Mononuclear cell (primary cell): ENCODE measurements around the gene MCM3AP. TPM values are rescaled to one million over a fixed set of nuclear protein-coding genes. Genes with fewer than 3 reads are reported as not detected.

ENCODE experiments used
- H3K27me3 ChIP-seq: 2 replicates; pipeline ENCODE4 v1.6.0; 2011; ENCODE audit warnings: low read length, control low read depth; ENCODE audit not compliant: insufficient read depth
- H3K4me1 ChIP-seq: 2 replicates; pipeline ENCODE4 v1.5.1; 2011; ENCODE audit warnings: mild to moderate bottlenecking, low read length, control low read depth; ENCODE audit not compliant: insufficient read depth
- H3K4me3 ChIP-seq: 2 replicates; pipeline ENCODE4 v1.5.1; 2011; ENCODE audit warnings: mild to moderate bottlenecking, low read length, moderate library complexity
- H3K9me3 ChIP-seq: 2 replicates; pipeline ENCODE4 v1.5.1; 2011; ENCODE audit warnings: low read depth, mild to moderate bottlenecking, control low read depth, low read length
- total RNA-seq: library from RNA; depleted of rRNA; stranded (reverse); fragments of >200 nt; gene quantifications from one replicate; pipeline ENCODE4 v1.2.3, GENCODE V29; 2012

MCM3AP gene
- total RNA-seq, 1 donor, result 38.8 TPM

DNA sequence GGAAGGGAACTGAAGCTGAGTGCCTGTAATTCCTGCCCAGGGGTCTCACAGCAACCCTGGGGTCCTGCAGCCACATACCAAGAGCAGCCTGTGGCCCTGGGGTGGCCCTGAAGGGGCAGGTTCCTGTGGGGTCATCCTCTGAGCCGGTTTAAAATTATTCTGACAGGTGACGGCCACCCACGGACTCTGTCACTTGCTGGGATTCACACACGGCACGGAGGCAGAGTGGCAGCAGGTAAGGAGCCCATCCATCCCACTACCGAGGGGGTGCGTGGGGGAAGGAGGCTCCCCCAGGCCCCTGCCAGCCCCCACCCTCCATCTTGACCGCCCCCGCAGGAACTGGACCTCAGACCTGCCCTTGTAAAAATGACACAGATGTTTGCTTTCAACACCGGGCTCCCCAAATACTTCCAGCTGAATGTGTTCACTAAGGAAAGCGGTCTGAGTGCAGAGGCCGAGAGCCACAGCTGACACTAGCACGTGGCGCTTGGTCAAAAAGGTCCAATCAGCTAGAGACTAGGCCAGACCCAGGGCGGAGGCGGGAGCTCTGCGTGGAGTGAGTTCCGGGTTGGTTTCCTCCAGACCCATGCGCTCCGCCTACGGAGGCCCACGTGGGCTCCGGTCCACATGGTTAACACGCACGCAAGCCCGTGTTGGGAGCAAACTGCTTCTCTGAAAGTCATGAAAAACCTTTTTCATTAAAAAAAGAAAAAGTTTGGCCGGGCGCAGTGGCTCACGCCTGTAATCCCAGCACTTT is 10.8 kb upstream of the MCM3AP start:
- Histone ChIP-seq H3K4me1 (peaks cover 14% of the 10 kb centered on the region), H3K27me3 (no peaks in the 10 kb centered on the region), H3K4me3 (no peak overlapping the region), H3K9me3 (no peaks in the 10 kb centered on the region)

DNA sequence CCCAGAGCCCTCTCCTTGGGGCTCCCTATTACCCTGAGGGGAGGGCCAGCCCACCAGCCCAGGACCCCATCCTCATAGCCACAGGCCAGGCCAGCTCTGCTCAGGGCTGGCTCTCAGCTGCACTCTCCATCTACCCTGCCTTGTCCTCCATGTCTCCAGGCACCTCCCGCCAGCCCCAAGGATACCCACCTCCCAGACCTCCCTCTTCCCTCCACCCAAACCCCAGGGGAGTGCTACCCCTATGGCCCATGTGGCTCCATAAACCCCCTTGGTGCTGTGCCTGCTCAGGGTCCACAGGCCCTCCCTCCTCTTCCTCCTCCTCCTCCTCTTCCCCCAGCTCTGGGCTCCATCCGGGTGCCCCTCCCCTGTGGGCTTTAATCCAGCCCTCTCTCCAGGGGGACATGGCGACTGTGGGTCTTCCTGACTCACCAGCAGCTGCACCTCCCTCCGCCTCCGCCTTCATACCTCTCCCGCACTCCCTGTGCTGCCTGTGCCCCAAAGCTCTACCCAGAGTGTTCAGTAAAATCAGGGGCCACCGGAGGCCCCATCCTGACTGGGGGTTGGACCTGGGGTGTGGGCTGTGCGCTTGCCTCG is 9.9 kb upstream of the MCM3AP start:
- Histone ChIP-seq H3K4me3 (no peak overlapping the region), H3K27me3 (no peaks in the 10 kb centered on the region), H3K9me3 (no peaks in the 10 kb centered on the region), H3K4me1 (peaks cover 14% of the 10 kb centered on the region)

DNA sequence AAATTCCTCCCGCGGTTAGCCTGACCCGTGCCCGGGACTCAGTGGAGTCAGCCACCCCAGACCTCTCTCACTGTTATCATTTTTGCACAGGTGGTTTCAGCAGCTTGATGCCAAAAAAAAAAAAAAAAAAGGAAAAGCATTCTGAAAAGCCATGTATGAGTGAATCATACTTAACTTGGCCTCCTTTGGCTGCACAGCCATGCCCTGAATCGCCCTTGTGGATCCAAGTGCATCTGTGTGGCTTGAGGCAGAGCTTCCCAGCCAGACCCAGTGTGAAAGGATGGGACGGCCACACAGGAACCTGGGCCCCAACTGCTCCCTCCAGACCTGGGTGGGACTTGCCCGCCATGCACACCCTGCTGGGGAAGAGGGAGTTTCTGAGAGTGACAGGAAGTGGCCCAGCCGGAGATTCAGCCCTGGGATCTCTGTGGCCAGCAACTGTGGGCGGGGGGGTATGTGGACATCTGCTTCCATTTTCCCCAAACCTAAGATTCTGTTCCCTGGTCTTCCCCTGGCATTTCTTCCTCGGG is 9.3 kb upstream of the MCM3AP start:
- Histone ChIP-seq H3K9me3 (no peaks in the 10 kb centered on the region), H3K4me1 (peaks cover 14% of the 10 kb centered on the region), H3K27me3 (no peaks in the 10 kb centered on the region), H3K4me3 (no peak overlapping the region)

DNA sequence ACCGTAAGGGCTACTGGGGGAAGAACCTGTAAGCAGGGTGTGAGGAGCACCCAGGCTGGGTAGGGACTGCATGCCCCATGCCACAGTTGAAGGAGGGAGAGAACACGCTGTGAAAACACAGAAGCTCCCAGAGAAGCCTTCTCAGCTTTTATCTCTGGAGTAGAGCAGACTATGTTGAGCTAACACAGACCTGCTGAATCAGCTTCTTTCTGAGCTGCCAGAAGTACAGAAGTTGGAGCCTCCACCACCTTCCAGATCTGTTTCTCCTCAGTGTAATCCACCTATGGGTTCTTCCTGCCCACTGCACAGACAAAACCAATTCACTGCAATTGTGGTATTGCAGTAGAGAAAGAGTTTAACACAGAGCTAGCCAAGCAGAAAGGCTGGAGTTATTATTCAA is 6.2 kb upstream of the MCM3AP start:
- H3K4me3 ChIP-seq, result no peak overlapping the region
- no peaks in the 10 kb centered on the region for H3K27me3 ChIP-seq
- peaks cover 27% of the 10 kb centered on the region for H3K4me1 ChIP-seq
- H3K9me3 ChIP-seq, result no peaks in the 10 kb centered on the region

DNA sequence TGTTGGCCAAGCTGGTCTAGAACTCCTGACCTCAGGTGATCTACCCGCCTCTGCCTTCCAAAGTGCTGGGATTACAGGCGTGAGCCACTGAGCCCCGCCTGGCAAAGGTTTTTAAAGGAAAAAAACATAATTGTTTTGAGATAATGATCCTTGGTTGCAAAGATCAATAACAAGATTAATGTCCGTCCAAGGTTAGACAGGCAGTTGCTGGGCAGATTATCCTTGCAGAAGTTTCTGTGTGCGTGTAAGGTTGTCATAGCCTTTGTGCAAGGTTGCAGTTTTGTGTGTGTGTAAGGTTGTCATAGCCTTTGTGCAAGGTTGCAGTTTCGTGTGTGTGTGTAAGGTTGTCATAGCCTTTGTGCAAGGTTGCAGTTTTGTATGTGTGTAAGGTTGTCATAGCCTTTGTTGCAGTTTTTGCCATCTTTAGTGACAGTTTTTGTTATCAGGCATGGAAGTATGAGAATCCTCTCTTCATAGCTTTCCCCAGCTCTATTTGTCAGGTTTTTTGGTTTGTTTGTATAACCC is 4.3 kb upstream of the MCM3AP start:
- no peaks in the 10 kb centered on the region for H3K27me3 ChIP-seq
- H3K4me1 ChIP-seq, result peaks cover 34% of the 10 kb centered on the region
- H3K9me3 ChIP-seq, result no peaks in the 10 kb centered on the region
- no peak overlapping the region for H3K4me3 ChIP-seq

DNA sequence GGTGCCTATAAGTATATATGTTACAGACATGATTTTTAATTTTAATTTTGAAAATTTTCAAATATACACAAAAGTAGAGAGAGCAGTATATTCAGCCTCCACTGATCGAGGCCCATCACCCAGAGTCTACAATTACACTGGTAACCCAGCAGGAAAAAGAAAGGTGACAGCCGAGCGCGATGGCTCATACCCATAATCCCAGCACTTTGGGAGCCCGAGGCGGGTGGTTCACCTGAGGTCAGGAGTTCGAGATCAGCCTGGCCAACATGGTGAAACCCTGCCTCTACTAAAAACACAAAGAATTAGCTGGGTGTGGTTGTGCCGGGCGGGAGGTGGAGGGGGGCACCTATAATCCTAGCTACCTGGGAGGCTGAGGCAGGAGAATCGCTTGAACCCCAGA is 2.1 kb upstream of the MCM3AP start:
- Histone ChIP-seq H3K9me3 (no peaks in the 10 kb centered on the region), H3K4me3 (no peak overlapping the region), H3K4me1 (peaks cover 55% of the 10 kb centered on the region), H3K27me3 (no peaks in the 10 kb centered on the region)

DNA sequence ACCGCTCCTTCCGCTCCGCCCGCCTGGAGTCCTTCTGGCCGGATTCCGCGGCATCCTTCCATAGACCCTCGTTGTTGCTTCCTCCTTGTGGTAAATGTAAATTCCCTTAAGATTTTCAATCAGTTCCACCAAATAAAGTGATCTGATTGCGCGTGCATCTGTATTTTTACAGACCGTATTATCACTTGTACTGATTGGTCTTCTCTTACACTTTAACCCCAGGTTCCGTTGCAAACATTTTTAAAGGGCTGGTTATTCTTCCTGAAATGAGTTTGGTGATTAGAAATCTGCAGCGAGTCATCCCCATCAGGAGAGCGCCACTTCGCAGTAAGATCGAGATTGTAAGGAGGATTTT is 1.2 kb upstream of the MCM3AP start:
- H3K4me1 ChIP-seq, result peaks cover 64% of the 10 kb centered on the region
- H3K4me3 ChIP-seq, result peak overlapping the region; percentile 82
- H3K9me3 ChIP-seq, result no peaks in the 10 kb centered on the region
- H3K27me3 ChIP-seq, result no peaks in the 10 kb centered on the region

DNA sequence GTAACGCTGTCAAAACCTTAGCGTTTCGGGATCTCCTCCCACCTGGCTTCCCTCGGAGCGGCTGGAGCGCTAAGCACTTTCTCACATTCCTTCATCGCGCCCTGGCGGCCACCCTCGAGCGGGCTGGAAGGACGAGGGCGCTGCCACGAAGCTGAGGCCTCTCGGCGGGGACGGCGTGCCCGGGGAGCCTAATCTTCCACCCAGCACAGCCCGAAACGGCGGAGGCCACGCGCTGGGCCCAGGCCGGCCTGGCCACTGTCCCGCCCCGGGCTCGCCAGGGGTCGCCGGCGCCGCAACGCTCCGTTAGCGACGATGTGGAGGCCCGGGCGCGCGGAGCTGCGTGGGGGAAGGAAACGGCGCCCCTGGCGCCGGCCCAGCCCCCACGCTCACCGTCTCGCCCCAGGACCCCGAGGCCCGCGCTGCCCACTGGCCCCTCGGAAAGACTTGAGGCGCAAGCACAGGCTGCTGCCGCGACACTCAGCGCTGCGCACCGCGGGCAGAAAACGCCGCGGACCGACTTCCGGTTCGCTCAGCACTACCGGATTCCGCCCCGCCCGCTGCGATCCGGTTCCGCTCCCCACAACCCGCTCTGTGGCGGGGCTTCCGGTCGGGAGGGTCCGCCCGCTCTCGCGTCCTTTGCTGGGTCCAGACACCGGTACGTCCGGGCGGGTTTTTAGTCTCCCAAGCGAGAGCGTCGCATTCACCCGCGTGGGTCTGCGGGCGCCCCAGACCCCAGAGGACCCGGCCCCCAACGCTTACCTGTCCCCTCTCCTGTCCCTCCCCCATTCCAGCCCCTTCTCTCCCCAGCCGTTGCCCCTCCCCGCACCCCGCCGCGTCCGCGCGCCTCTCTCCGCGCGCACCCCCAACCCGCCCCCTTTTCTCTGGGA is 593 bp upstream of the MCM3AP start, which contains the start of gene YBEY:
Gene YBEY, plus strand, starts transcription at position 582 of the 887 bp plus-strand sequence. CDS start 572 bp downstream, outside the sequence.
- H3K9me3 ChIP-seq, result no peaks in the 10 kb centered on the region
- H3K4me3 ChIP-seq, result peak within 1 kb of the TSS; percentile 82
- H3K4me1 ChIP-seq, result peaks cover 67% of the 10 kb centered on the region

DNA sequence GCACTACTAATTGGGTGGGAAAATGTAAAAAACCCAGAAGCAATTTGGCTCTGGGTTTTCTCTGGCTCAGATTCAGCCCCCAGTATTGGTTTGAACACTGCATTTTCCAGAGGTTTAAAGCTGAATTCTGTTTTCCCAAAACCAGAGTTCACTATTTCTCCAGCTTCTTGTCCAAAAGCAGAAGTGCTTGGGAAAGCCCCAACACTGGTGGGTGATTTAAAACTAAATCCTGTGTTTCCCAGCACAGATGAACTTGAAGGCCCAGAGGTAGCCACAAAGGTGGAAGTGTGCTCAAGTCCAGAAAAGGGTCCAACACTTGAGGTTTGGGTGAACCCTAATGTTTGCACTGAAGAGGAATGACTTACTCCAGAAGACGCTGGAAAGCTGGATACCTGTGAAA is 678 bp downstream of the MCM3AP start:
- Histone ChIP-seq H3K4me1 (peaks cover 67% of the 10 kb centered on the region), H3K9me3 (no peaks in the 10 kb centered on the region), H3K4me3 (no peak overlapping the region), H3K27me3 (no peaks in the 10 kb centered on the region)

More for the DNA sequence above, 593 bp upstream of the MCM3AP start, which contains the start of gene YBEY:
- H3K27me3 ChIP-seq, result no peaks in the 10 kb centered on the region

DNA sequence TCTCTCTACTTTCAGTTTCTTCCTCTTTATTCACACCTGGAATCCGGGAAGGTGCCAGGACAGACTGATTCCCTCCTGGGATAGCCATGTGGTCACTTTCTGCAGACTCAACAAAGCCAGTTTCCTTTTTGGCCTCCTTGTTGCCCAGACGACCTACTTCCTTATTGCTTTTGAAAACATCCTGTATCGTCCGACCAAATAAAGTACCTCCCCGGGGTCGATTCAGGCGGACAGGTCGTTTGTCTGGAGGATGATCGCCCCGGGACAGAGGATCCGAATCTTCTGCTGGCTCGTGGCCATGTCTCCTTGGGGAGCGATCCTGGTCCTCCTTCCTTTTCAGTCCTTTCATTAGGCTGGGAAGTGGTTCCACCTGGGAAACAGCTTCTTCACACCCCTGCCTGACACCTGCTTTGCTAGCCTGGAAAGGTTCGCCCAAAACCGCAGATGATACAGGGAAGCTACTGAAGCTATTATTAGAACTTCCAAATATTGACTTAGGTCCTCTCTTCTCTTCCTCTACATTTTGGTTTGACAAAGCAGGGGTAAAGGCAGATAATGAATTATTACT is 1.2 kb downstream of the MCM3AP start:
- Histone ChIP-seq H3K4me3 (no peak overlapping the region), H3K4me1 (peaks cover 67% of the 10 kb centered on the region), H3K27me3 (no peaks in the 10 kb centered on the region), H3K9me3 (no peaks in the 10 kb centered on the region)

DNA sequence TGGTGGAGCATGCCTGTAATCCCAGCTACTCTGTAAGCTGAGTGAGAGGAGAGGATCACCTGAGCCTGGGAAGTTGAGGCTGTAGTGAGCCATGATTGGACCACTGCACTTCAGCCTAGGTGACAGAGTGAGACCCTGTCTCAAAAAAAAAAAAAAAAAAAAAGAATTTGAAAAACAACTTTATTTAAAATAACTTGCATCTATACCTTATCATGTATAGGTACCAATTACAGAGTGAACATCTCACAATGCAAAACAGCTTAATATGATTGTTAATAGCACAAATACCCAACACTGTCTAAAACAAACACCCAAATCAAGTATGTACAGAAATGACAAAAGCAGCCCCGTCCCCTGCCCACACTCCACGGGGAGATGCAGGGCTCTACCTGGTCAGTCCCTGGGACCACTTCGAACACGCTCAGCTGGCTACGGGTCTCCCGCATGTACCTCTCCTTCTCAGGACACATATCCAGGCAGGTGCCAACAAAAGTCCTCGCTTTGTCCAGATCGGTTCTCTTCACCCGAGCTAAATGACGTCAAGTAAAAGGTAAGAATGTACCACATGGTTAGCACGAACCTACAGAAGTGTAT is 10.5 kb downstream of the MCM3AP start:
- H3K4me1 ChIP-seq, result no peaks in the 10 kb centered on the region
- no peaks in the 10 kb centered on the region for H3K27me3 ChIP-seq
- no peak overlapping the region for H3K4me3 ChIP-seq
- no peaks in the 10 kb centered on the region for H3K9me3 ChIP-seq

DNA sequence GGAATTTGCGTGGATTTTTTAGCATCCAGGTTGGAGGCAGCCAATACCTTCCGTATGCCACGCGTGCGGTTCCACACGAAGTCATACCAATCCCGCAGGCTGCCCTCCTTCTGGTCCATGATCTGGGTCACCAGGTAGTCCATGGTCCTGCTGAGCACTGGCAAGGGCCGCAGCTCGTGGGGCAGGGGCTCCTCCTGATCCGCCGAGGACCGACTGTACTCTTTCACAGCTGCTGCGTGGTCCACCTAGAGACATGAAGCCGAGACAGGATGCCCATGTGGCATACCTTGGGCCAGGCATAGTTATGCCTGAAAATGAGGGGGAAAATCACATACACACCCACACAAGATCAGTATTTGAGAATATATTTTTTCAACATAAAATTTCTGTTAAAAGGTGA is 12.1 kb downstream of the MCM3AP start:
- no peaks in the 10 kb centered on the region for H3K4me1 ChIP-seq
- H3K27me3 ChIP-seq, result no peaks in the 10 kb centered on the region
- H3K9me3 ChIP-seq, result no peaks in the 10 kb centered on the region
- no peak overlapping the region for H3K4me3 ChIP-seq

DNA sequence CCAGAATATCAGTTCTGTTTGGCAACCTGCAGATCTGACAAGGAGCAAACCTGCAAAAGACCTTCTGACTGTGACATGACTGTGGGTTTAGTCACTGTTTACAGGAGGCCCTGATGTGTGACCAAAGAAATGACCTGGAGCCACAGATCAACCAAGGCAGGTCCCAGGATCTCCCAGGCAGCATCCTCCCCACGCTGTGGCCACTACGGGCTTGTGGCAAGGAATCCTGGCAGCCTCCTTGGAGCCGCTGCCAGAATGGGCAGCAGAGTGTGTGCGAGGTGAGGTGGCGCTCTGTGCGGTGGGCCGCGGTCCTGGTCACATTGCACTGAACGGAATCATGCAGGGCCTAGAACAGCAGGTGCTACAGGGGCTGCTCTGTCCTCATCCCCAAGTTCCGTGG is 15.9 kb downstream of the MCM3AP start:
- Histone ChIP-seq H3K4me3 (no peak overlapping the region), H3K27me3 (no peaks in the 10 kb centered on the region), H3K9me3 (no peaks in the 10 kb centered on the region)

DNA sequence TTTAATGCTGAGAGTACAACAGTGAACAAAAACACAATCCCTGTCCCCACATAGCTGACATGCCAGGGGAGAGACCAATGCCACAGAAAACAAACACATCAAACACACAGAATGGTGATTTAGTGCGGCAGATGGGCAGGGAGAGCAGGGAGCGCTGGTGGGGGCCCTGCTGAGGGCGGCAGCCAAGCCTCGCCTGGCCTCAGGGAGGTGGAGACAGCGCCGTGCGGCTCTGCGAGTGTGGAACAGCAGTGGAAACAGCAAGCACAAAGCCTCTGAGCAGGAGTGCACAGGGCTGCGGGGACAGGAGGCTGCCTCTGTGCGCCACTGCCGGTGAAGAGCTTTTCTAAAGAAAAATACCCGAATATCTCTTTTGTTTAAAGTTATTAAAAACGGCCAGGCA is 17.0 kb downstream of the MCM3AP start:
- no peak overlapping the region for H3K4me3 ChIP-seq

More for the DNA sequence above, 15.9 kb downstream of the MCM3AP start:
- H3K4me1 ChIP-seq, result no peaks in the 10 kb centered on the region

More for the DNA sequence above, 17.0 kb downstream of the MCM3AP start:
- H3K27me3 ChIP-seq, result no peaks in the 10 kb centered on the region
- no peaks in the 10 kb centered on the region for H3K9me3 ChIP-seq
- H3K4me1 ChIP-seq, result no peaks in the 10 kb centered on the region
